Activated CD4-positive, alpha-beta T cell treated with anti-CD3 and anti-CD28 coated beads, Interleukin-2, amount 50 U/mL, for 48 hours (primary cell): Measurements from ENCODE around the gene OTX2.

Experiments used
- DNase-seq, 2 experiments: peaks; one replicate each; pipeline ENCODE4 v3.0.0-alpha.2; 2020

Gene OTX2

GRCh38 chr14:56794557-56795283 is 15.6 kb downstream of the OTX2 start:
- DNase-seq, result no peak

DNA sequence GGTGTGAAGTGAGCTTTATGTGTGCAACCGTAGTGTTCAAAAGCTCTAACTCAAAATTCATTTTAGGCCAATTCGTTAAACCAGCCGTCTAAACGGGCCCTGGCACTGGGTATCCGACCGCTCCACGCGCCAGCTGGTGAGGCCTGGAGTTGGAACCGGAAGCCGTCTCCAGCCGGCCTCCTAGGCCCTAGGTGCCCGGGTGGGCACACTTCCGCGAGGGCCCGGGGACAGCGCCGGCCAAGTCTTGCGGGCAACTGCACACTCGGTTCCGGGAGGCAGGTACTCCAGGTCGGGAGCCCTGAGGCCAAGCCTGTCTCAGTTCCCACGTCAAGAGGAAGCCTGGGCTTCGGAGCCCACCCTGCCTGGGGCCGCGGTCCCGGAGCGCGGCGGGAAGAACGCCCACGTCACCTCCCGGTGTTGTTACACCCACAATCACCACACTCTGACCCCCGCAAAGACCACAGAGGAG is 16.2 kb downstream of the OTX2 start:
- no peak for DNase-seq

DNA sequence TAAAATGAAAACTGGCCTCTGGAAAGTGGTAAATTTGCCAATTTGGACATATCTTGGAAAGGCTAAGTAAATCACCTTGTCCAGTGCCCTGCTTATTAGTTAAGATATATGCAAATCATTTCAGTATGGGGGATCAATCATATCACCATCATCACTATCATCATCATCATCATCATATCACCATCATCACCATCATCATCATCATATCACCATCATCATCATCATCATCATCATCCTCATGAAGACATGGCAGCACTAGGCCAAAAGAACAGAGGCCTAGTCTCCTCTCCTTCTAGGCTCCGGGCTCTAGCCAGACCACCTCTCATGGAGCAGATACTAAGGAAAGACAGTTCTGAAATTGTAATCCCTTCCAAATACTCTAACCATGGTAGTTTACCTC is 20.3 kb downstream of the OTX2 start:
- no peak for DNase-seq

- no peak for DNase-seq
Observed at GRCh38 chr14:56787530-56787929, 22.7 kb downstream of the OTX2 start.

DNA sequence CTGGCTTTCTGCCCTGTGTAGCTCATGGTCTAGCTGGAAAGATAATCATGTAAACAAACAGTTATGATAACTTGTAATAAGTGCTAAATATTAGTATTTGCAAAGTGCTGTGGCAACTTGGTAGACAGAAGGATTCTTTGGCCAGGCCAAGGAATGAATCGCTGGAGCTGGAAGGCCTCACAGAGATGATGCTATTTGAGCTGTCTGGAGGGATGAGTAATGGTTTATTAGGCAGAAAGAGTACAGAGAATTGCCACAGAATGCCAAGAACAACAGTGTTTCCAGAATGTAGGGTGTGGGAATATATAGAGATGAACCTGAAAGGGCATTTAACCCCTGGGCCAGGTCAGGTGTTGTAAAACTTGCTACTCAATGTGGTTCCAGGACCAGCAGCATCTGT is 27.6 kb downstream of the OTX2 start:
- DNase-seq, result no peak

- no peak for DNase-seq
Observed at GRCh38 chr14:56774503-56774902, 35.8 kb downstream of the OTX2 start.

GRCh38 chr14:56770512-56770911 is 39.8 kb downstream of the OTX2 start:
- no peak for DNase-seq

GRCh38 chr14:56760164-56760914 is 49.9 kb downstream of the OTX2 start:
- no peak for DNase-seq

DNA sequence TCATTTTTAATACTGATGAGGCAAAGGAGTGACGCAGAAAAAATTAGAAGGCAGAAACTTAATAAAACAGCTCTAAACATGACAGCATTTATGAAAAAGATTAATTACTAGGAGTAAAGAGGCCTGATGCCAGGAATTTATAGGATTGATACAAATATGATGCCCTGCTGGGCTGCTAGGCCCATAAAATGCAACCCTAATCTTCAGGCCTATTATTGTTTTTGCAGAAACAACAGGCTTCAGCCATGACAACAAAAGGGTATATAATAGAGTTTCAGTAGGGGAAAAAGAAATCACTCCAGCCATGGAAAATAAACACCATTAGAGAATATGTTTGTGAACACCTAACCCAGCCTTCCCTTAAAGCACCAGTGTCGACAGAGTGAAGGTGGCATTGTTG is 50.6 kb downstream of the OTX2 start:
- no peak for DNase-seq

DNA sequence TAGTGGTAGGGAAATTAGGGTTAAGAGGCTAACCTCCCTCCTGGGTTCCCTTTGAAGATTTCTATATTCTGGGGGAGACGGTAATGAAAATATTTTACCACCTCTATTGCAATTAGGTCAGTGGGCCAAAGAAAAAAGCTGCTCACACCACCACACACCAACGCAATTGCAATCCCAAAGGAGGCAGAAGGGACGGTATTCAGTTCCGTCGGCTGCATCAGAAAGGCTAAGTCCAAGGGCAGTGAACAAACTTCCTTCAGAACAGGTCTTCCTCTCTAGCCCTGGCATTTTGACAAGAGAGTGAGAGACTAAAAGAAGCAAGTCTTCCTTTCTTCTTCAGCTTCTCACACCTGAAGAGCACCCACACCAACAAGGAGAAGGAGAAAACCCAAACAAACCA is 51.2 kb downstream of the OTX2 start:
- DNase-seq, result no peak

DNA sequence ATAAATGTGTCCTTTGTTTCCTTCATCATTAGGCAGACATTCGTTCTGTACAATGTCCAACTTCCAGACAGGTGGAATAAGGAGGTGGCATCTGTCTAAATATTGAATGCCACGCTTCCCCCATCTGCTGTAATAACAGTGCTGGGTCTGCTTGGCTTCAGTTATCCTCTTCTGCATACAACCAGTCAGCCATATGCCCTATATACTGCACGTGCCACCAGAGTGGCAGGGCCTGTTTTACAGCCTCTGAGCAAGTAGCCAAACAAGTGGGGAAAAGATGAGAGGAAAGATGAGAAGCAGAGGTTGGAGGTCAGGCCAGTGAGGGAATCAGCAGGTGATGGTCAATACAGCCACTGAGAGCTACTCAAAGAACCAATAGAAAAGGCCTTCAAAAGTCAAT is 55.4 kb downstream of the OTX2 start:
- no peak for DNase-seq

DNA sequence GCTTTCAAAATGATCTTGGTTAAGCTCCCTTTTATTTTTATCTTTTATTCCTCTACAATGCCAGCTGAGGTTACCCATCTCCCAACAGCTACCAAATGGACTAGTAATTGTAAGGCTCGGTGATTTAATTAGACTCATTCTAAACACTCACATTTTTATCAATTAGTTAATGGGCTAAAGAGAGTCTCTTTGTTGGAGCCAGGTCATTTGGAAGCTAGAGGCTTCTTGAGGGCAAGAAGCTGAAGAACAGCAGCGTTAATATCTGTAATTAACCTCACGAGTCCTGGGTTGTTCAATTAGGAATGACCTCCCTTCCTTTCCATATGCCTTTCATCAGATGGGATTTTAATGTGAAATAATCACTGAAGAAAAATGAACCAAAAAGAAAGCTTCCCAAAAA is 56.9 kb downstream of the OTX2 start:
- no peak for DNase-seq

- DNase-seq, result no peak
Observed at GRCh38 chr14:56752428-56752827, 57.9 kb downstream of the OTX2 start.

- no peak for DNase-seq
Observed at GRCh38 chr14:56751471-56751870, 58.8 kb downstream of the OTX2 start.
